Umbilical cord (tissue), 2 donors: Measurements from ENCODE around the gene TNNC1. TPM values are rescaled to one million over a fixed set of nuclear protein-coding genes. Genes with fewer than 3 reads are reported as not detected.

Experiments
- DNase-seq: peaks from one replicate; pipeline ENCODE4 v3.0.0-alpha.2; 2015; ENCODE audit warnings: low spot score
- total RNA-seq: library from RNA; depleted of rRNA; stranded (reverse); fragments of >200 nt; gene quantifications from one replicate; pipeline ENCODE4 v1.2.3, GENCODE V29; 2014; ENCODE audit warnings: low replicate concordance; ENCODE audit not compliant: insufficient read depth

The TNNC1 gene
- total RNA-seq, 1 donor from 2014 or later = 2.2 TPM

- no peak for DNase-seq
Measured at GRCh38 chr3:52484680-52485461, 31.0 kb upstream of the TNNC1 start.

- DNase-seq = peak; percentile 80
Measured at GRCh38 chr3:52483577-52484381, 29.9 kb upstream of the TNNC1 start.

GRCh38 chr3:52483081-52483480, 29.2 kb upstream of the TNNC1 start:
- DNase-seq = no peak

- no peak for DNase-seq
Measured at GRCh38 chr3:52481819-52482521, 28.1 kb upstream of the TNNC1 start.

GRCh38 chr3:52480768-52481715, 27.2 kb upstream of the TNNC1 start:
- DNase-seq = no peak

GRCh38 chr3:52479877-52480575, 26.2 kb upstream of the TNNC1 start:
- no peak for DNase-seq

GRCh38 chr3:52479037-52479876, 25.4 kb upstream of the TNNC1 start:
- no peak for DNase-seq

- no peak for DNase-seq
Measured at GRCh38 chr3:52477796-52478095, 23.9 kb upstream of the TNNC1 start.

GRCh38 chr3:52477076-52477795, 23.4 kb upstream of the TNNC1 start:
- no peak for DNase-seq

- DNase-seq = no peak
Measured at GRCh38 chr3:52473026-52473425, 19.2 kb upstream of the TNNC1 start.

GRCh38 chr3:52472239-52473000, 18.6 kb upstream of the TNNC1 start:
- no peak for DNase-seq

GRCh38 chr3:52471371-52472238, 17.8 kb upstream of the TNNC1 start:
- peak; percentile 50 for DNase-seq

GRCh38 chr3:52470920-52471319, 17.1 kb upstream of the TNNC1 start:
- DNase-seq = no peak

GRCh38 chr3:52469001-52469400, 15.2 kb upstream of the TNNC1 start:
- DNase-seq = no peak

- DNase-seq = peak; percentile 88
Measured at GRCh38 chr3:52468336-52468735, 14.5 kb upstream of the TNNC1 start.

GRCh38 chr3:52463416-52463815, 9.6 kb upstream of the TNNC1 start:
- no peak for DNase-seq

GRCh38 chr3:52461874-52462273, 8.0 kb upstream of the TNNC1 start:
- DNase-seq = no peak
